OCI-LY7 (cell line): ENCODE results near the gene ANGPTL8.

ENCODE experiments used
- CTCF ChIP-seq: fragments of 200-600 bp; sonication (generic); conservative IDR thresholded peaks from 2 replicates; pipeline ENCODE4 v1.5.1; 2014; ENCODE audit warnings: mild to moderate bottlenecking, antibody characterized with exemption, low read length, moderate library complexity, mixed read lengths
- EZH2phosphoT487 ChIP-seq: fragments of 200-600 bp; sonication (generic); IDR thresholded peaks from 2 replicates; pipeline ENCODE4 v1.6.1; 2018; ENCODE audit warnings: low read depth, borderline replicate concordance, mild to moderate bottlenecking, mixed run types, antibody characterized with exemption, low read length, moderate library complexity, mixed read lengths

GRCh38 chr19:11284515-11284914 lies 45.1 kb downstream of the ANGPTL8 start:
- no peak for TF ChIP-seq CTCF
- TF ChIP-seq EZH2phosphoT487, result no peak
